ENCODE results near the gene SYT11.
A peak's percentile ranks its signal among the peaks of the same experiment; 100 is the strongest.

The SYT11 gene, protein sequence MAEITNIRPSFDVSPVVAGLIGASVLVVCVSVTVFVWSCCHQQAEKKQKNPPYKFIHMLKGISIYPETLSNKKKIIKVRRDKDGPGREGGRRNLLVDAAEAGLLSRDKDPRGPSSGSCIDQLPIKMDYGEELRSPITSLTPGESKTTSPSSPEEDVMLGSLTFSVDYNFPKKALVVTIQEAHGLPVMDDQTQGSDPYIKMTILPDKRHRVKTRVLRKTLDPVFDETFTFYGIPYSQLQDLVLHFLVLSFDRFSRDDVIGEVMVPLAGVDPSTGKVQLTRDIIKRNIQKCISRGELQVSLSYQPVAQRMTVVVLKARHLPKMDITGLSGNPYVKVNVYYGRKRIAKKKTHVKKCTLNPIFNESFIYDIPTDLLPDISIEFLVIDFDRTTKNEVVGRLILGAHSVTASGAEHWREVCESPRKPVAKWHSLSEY

DNA sequence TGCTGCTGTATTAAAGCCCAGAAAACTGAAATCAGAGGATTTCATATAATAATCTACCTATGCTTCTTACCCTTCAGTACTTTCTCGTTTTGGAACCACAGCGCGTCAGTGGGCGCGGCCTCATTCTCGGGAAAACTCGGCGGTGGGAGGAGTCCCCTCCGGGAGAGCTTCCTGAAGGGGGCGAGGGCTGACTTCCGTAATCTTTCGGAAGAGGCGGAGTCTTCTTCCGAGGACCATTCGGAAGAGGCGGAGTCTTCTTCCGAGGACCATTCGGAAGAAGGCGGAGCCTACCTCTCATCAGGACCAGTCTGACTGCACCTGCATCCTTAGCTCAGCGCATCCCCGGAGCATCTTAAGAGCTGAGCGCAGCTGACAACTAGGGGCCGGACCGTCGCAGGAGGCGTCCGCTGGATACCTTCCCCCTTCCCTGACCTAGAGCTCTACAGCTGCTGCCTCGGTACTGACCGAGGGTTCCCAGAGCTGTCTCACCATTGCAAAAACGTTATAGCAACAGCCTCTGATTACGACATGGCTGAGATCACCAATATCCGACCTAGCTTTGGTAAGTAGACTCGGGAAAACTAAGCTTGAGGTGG lies at the start of gene SYT11:
TSS of gene SYT11 (plus strand) at position 334 of the 596 bp plus-strand sequence. CDS start at position 529, 195 bp downstream.
- DNase-seq (ENCODE audit: low read depth): peak; percentile 97
- peak within 1 kb of the TSS; percentile 61 for H3K4me3 ChIP-seq (ENCODE audit: low read depth, low read length)
- TF ChIP-seq, protein P1, sequence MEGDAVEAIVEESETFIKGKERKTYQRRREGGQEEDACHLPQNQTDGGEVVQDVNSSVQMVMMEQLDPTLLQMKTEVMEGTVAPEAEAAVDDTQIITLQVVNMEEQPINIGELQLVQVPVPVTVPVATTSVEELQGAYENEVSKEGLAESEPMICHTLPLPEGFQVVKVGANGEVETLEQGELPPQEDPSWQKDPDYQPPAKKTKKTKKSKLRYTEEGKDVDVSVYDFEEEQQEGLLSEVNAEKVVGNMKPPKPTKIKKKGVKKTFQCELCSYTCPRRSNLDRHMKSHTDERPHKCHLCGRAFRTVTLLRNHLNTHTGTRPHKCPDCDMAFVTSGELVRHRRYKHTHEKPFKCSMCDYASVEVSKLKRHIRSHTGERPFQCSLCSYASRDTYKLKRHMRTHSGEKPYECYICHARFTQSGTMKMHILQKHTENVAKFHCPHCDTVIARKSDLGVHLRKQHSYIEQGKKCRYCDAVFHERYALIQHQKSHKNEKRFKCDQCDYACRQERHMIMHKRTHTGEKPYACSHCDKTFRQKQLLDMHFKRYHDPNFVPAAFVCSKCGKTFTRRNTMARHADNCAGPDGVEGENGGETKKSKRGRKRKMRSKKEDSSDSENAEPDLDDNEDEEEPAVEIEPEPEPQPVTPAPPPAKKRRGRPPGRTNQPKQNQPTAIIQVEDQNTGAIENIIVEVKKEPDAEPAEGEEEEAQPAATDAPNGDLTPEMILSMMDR (conservative IDR thresholded peaks at IDR 0.05; ENCODE audit: low read depth, low read length): peak; percentile 7

DNA sequence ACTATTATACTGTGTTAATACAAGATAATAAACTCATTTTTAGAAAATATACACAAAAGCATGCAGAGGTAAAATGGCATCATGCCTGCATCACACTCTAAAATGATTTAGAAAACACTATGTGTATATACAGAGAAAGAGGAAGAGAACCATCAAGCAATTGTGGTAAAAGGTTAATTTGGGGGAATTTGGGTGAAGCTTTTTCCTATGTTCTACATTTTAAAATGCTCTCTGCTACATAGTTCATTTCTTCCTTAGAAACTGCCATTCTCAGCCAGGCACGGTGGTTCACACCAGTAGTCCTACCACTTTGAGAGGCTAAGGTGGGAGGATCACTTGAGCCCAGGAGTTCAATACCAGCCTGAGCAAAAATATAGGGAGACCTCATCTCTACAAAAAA lies 46.5 kb upstream of the SYT11 start:
- no peak for DNase-seq (ENCODE audit: low read depth)
- TF ChIP-seq, protein P1 (conservative IDR thresholded peaks at IDR 0.05; ENCODE audit: low read depth, low read length): no peak
- no peak overlapping the region for H3K4me3 ChIP-seq (ENCODE audit: low read depth, low read length)

DNA sequence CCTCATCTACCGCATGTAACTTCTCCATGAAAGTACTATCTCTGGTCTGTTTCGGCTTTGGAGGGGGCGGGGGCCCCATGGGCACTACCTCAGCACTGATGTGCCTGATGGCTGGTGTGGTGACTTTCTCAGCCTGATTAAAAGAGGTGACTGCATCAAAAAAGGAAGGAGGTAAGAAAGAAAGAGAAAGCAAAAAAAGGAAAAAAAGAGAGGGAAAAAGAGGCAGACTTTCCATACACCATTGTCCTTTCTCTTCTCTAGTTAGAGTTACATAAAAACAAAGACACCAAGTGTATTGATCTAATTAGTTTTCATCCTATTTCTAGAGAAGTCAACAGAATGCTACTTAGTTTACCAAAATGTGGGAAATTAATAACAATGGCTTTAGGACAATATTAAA lies 45.7 kb upstream of the SYT11 start:
- no peak overlapping the region for H3K4me3 ChIP-seq (ENCODE audit: low read depth, low read length)
- no peak for DNase-seq (ENCODE audit: low read depth)
- TF ChIP-seq, protein P1 (conservative IDR thresholded peaks at IDR 0.05; ENCODE audit: low read depth, low read length): no peak

DNA sequence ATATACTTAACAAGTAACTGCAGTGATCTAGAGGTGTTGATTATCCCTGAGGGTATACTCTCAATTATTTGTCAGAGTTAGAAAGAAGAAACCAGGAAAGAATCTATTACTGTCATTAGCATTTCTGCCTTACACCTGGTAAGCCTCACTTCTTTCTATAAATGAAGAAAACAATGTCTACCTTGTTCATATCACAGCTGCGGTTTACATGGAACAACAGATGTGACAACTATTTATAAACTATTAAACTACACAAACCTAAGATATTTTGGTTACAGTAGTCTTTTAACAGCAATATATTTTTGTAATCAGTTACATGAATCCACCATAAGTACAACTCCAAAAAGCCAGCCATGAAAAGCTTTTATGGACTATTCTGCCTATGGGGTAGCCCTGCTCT lies 43.0 kb upstream of the SYT11 start:
- no peak overlapping the region for H3K4me3 ChIP-seq (ENCODE audit: low read depth, low read length)
- TF ChIP-seq, protein P1 (conservative IDR thresholded peaks at IDR 0.05; ENCODE audit: low read depth, low read length): no peak
- no peak for DNase-seq (ENCODE audit: low read depth)

DNA sequence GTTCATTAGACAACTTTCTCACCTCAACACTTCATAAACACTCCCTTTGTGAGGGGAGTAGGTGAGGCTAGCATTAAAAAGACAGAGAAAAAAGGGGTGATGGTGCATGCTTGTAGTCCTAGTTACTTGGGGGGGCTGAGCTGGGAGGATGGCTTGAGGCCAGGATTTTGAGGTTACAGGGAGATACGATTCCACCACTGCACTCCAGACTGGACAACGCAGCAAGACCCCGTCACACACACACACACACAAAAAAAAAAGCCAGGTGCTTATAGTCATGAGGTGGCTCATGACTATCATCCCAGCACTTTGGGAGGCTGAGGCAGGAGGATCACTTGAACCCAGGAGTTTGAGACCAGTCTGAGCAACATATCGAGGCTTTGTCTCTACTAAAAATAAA lies 31.9 kb upstream of the SYT11 start:
- DNase-seq (ENCODE audit: low read depth): no peak
- TF ChIP-seq, protein P1 (conservative IDR thresholded peaks at IDR 0.05; ENCODE audit: low read depth, low read length): no peak
- H3K4me3 ChIP-seq (ENCODE audit: low read depth, low read length): no peak overlapping the region

DNA sequence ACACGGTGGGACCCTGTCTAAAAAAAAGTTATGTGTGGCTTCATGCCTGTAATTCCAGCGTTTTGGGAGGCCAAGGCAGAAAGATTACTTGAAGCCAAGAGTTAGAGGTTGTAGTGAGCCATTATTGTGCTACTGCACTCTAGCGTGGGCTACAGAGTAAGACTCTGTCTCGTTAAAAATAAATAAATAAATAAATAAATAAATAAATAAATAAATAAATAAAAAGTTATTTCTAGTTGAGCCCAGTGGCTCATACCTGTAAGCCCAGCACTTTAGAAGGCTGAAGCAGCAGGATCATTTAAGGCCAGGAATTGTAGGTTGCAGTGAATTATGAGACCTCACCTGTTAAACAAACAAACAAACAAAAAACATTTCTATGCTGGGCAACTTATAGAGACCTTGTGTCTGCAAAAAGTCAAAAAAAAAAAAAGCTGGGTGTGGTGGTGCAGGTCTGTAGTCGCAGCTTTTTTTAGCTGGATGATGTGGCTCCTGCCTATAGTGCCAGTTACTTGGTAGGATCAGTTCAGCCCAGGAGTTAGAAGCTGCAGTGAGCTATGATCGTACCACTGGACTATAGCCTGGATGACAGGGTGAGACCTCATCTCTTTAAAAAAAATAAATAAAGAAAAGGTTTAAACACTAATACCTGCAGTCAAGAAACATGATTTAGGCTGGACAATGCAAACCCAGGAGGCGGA lies 27.9 kb upstream of the SYT11 start:
- DNase-seq (ENCODE audit: low read depth): no peak
- no peak overlapping the region for H3K4me3 ChIP-seq (ENCODE audit: low read depth, low read length)
- TF ChIP-seq, protein P1 (conservative IDR thresholded peaks at IDR 0.05; ENCODE audit: low read depth, low read length): no peak
